T-cell (primary cell): Measurements from ENCODE around the gene CACNB2. TPM values are rescaled to one million over a fixed set of nuclear protein-coding genes. Genes with fewer than 3 reads are reported as not detected.

Experiments
- ATAC-seq, 4 experiments: fragments of 200-7000 bp in 3 of 4; fragments of 150-1000 bp in 1 of 4; cut with Tn5 transposase; replicated peaks in 1 of 4; 1 replicate in 3 of 4; 2 replicates in 1 of 4; pipeline ENCODE4 v1.10.0; 2021; ENCODE audit warnings: moderate library complexity in 3 of 4, mild to moderate bottlenecking in 2 of 4, moderate number of reproducible peaks in 1 of 4
- CTCF ChIA-PET, 2 donors: fragments of 300-600 bp; sonication (Branson Sonifier 250); formaldehyde crosslinking; loops; one replicate each; lab custom pipeline; 2022; ENCODE audit warnings: antibody characterized with exemption in 2 of 2; lab: Charles Lee
- POLR2A ChIA-PET, 2 donors: fragments of 300-600 bp; sonication (Branson Sonifier 250); formaldehyde crosslinking; loops; one replicate each; lab custom pipeline; 2022; ENCODE audit warnings: antibody characterized with exemption in 2 of 2; lab: Charles Lee
- DNase-seq, 35 experiments: peaks; one replicate each; pipeline versions ENCODE4 v3.0.0 to v3.0.0-alpha.2; 2013 to 2023
- H3K27ac ChIP-seq: one replicate; pipeline ENCODE4 v1.5.1; 2013; ENCODE audit warnings: low read length
- H3K27me3 ChIP-seq, 2 experiments: replicated peaks in 1 of 2; 1 replicate in 1 of 2; 2 replicates in 1 of 2; pipeline versions ENCODE4 v1.6.1 to v1.7.0; 2013; ENCODE audit warnings: low read length in 1 of 2, mixed read lengths in 1 of 2; ENCODE audit not compliant: control insufficient read depth in 2 of 2, insufficient read depth in 2 of 2; ENCODE audit errors: extremely low read depth in 1 of 2
- H3K36me3 ChIP-seq, 2 donors: 1 replicate in 1 of 2; 2 replicates in 1 of 2; pipeline versions ENCODE4 v1.6.1 to v1.7.0; 2013; ENCODE audit warnings: low read length in 1 of 2; ENCODE audit not compliant: control insufficient read depth in 2 of 2, insufficient read depth in 1 of 2; ENCODE audit errors: extremely low read depth in 1 of 2
- H3K4me1 ChIP-seq, 2 experiments: 1 replicate in 1 of 2; 2 replicates in 1 of 2; pipeline versions ENCODE4 v1.6.1 to v1.7.0; 2013; ENCODE audit warnings: low read length in 2 of 2, mixed read lengths in 1 of 2; ENCODE audit not compliant: insufficient read depth in 2 of 2, control insufficient read depth in 1 of 2; ENCODE audit errors: extremely low read depth in 1 of 2
- H3K4me3 ChIP-seq, 2 donors: 1 replicate in 1 of 2; 2 replicates in 1 of 2; pipeline versions ENCODE4 v1.5.1 to v1.7.0; 2013; ENCODE audit warnings: mild to moderate bottlenecking in 2 of 2, low read length in 1 of 2, moderate library complexity in 1 of 2; ENCODE audit not compliant: control insufficient read depth in 1 of 2; ENCODE audit errors: extremely low read depth in 1 of 2
- H3K9me3 ChIP-seq: 2 replicates; pipeline ENCODE4 v1.7.0; 2013
- H3K27ac Mint-ChIP-seq, 2 donors: one replicate each; pipeline ENCODE4 v1.8.0; 2020 to 2021; ENCODE audit warnings: mild to moderate bottlenecking in 2 of 2, mixed read lengths in 2 of 2
- H3K27me3 Mint-ChIP-seq, 2 donors: one replicate each; pipeline ENCODE4 v1.8.0; 2021 to 2022; ENCODE audit warnings: mixed read lengths in 2 of 2
- H3K36me3 Mint-ChIP-seq: one replicate; pipeline ENCODE4 v1.8.0; 2021; ENCODE audit warnings: mixed read lengths
- H3K4me1 Mint-ChIP-seq, 3 donors: one replicate each; pipeline ENCODE4 v1.8.0; 2020 to 2022; ENCODE audit warnings: mixed read lengths in 3 of 3, mild to moderate bottlenecking in 1 of 3
- H3K4me3 Mint-ChIP-seq, 3 donors: one replicate each; pipeline ENCODE4 v1.8.0; 2020 to 2022; ENCODE audit warnings: mild to moderate bottlenecking in 3 of 3, mixed read lengths in 3 of 3, moderate library complexity in 3 of 3
- H3K9me3 Mint-ChIP-seq, 3 donors: one replicate each; pipeline ENCODE4 v1.8.0; 2020 to 2022; ENCODE audit warnings: mixed read lengths in 3 of 3
- WGBS: methylation state at CpG from one replicate; pipeline ENCODE4 v1.1.5; 2013; ENCODE audit warnings: missing lambda C conversion rate; ENCODE audit not compliant: insufficient coverage; 5-methylcytosine and 5-hydroxymethylcytosine counted together
- total RNA-seq, 35 experiments: library from RNA in 6 of 35; stranded (reverse) in 6 of 35; fragments of 120-200 nt in 1 of 35; gene quantifications; one replicate each; pipeline versions ENCODE4 v1.2.1 to v1.2.4 and lab custom pipeline; 2013 to 2026

The CACNB2 gene
- total RNA-seq, 5 donors from 2014 or later (not counting 1 experiment from before 2014, with no cell fraction given), result not detected

GRCh38 chr10:18460032-18460431 is 319.8 kb downstream of the CACNB2 start:
- ATAC-seq (no peak), DNase-seq (no peak)
- no peak overlapping the region for H3K27ac ChIP-seq
- no peaks in the 10 kb centered on the region for H3K9me3 Mint-ChIP-seq
- no peak overlapping the region for H3K4me3 ChIP-seq
- H3K4me1 ChIP-seq, result no peaks in the 10 kb centered on the region
- peaks cover 3 to 6% of the 10 kb centered on the region in 2 donors for H3K27me3 Mint-ChIP-seq
- ChIA-PET CTCF (no interaction called here), POLR2A (no interaction called here)
- no peaks in the 10 kb centered on the region for H3K9me3 ChIP-seq
- no peak overlapping the region for H3K27ac Mint-ChIP-seq
- no peaks in the 10 kb centered on the region for H3K27me3 ChIP-seq
- H3K4me3 Mint-ChIP-seq, result no peak overlapping the region
- H3K36me3 ChIP-seq, result no peaks in the 10 kb centered on the region
- no peaks in the 10 kb centered on the region for H3K36me3 Mint-ChIP-seq
- no peaks in the 10 kb centered on the region for H3K4me1 Mint-ChIP-seq
- WGBS, result no CpG with 5 or more reads among the region's 2 CpGs

DNA sequence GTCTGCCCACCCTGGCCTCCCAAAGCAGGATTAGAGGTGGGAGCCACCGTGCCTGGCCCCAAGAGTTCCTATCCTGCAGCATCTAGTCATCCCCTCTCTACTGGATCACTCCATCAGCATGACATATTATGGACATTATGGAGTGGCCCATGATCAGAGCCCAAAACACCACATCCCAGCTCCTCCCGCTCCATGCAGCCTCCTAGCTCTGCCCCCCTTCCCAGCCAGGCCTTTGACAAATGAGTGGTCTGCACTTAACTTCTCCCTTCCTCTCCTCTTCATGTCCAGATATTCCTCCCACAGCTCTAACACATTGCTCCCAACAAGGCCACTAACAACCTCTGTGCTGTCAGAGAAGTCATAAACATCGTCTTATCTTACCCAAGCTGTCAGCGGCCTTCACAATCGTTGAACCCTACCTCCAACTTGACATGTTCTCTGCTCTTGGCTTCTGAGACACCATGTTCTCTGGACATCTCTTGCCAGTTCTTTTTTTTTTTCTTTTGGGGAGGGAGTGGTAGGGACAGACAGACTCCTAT is 323.5 kb downstream of the CACNB2 start:
- Mint-ChIP-seq H3K4me1 (no peaks in the 10 kb centered on the region), H3K9me3 (no peaks in the 10 kb centered on the region), H3K27me3 (peaks cover 3 to 6% of the 10 kb centered on the region in 2 donors), H3K27ac (no peak overlapping the region), H3K4me3 (no peak overlapping the region), H3K36me3 (no peaks in the 10 kb centered on the region)
- DNase-seq, result no peak
- Histone ChIP-seq H3K36me3 (no peaks in the 10 kb centered on the region), H3K27me3 (no peaks in the 10 kb centered on the region), H3K4me1 (no peaks in the 10 kb centered on the region), H3K27ac (no peak overlapping the region), H3K4me3 (no peak overlapping the region), H3K9me3 (no peaks in the 10 kb centered on the region)
- ATAC-seq, result no peak
- POLR2A ChIA-PET, result no interaction called here
- CTCF ChIA-PET, result no interaction called here
- WGBS, result 94% methylated on average over 2 of the region's 5 CpGs

GRCh38 chr10:18469125-18469524 is 328.9 kb downstream of the CACNB2 start:
- Histone ChIP-seq H3K27ac (no peak overlapping the region), H3K4me1 (no peaks in the 10 kb centered on the region), H3K27me3 (no peaks in the 10 kb centered on the region), H3K4me3 (no peak overlapping the region), H3K9me3 (no peaks in the 10 kb centered on the region), H3K36me3 (no peaks in the 10 kb centered on the region)
- no peak for ATAC-seq
- ChIA-PET POLR2A (no interaction called here), CTCF (no interaction called here)
- H3K4me3 Mint-ChIP-seq, result no peak overlapping the region
- peaks cover 0 to 6% (median 3%) of the 10 kb centered on the region in 3 donors for H3K4me1 Mint-ChIP-seq
- no peaks in the 10 kb centered on the region for H3K36me3 Mint-ChIP-seq
- no peak for DNase-seq
- H3K27ac Mint-ChIP-seq, result no peak overlapping the region
- peaks cover under 1 to 2% of the 10 kb centered on the region in 2 donors for H3K27me3 Mint-ChIP-seq
- no CpG with 5 or more reads among the region's 2 CpGs for WGBS
- H3K9me3 Mint-ChIP-seq, result no peaks in the 10 kb centered on the region

GRCh38 chr10:18472977-18473376 is 332.8 kb downstream of the CACNB2 start:
- Mint-ChIP-seq H3K36me3 (no peaks in the 10 kb centered on the region), H3K27ac (no peak overlapping the region), H3K4me3 (no peak overlapping the region), H3K4me1 (peaks cover 0 to 6% (median 3%) of the 10 kb centered on the region in 3 donors), H3K9me3 (no peaks in the 10 kb centered on the region), H3K27me3 (peaks cover 0 to 5% of the 10 kb centered on the region in 2 donors)
- ChIA-PET POLR2A (no interaction called here), CTCF (no interaction called here)
- Histone ChIP-seq H3K9me3 (no peaks in the 10 kb centered on the region), H3K27me3 (no peaks in the 10 kb centered on the region), H3K27ac (no peak overlapping the region), H3K4me1 (no peaks in the 10 kb centered on the region), H3K4me3 (no peak overlapping the region), H3K36me3 (no peaks in the 10 kb centered on the region)
- no peak for DNase-seq
- WGBS, result 100% methylated on average over 1 of the region's 5 CpGs
- no peak for ATAC-seq

DNA sequence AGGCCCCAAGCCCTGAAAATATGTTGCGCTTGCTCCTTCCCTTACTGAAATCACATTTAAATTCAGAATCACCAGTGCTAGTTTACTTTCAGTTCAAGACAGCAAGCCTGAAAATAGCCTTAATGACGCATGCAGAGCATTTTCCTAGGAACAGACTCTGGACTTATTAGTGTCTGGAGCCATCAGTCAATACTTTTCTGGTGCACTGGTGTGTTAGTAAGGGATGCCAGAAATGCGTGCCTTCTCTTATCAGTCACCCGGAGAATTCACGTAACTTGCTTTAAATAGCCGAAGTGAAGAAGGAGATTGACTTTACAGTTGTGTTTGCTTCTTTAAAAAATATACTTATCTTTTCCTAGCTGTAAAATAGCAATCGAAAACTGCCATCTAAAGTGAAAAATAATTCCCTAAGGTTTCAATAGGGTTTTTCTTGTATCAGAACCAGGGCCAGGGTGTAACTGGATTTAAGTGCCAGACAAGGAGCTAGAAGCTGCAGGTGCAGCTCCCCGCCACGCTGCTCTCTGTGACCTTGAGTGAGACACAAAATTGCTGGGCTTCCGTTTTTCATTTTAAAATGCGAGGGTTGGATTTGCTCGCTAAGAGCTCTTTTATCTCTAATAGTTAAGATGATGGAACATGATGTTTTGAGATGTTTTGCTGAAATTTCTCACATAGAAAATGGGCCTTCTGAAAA is 333.3 kb downstream of the CACNB2 start:
- H3K4me1 ChIP-seq, result no peaks in the 10 kb centered on the region
- H3K27ac Mint-ChIP-seq, result no peak overlapping the region
- ATAC-seq, result no peak
- ChIA-PET CTCF (interaction anchor here in 1 of 2 donors (0.6 kb wide), 1 partner anchor 108 kb away, joined by 3 read pairs; no protein-coding TSS in a partner anchor), POLR2A (no interaction called here)
- no peak overlapping the region for H3K4me3 Mint-ChIP-seq
- H3K36me3 ChIP-seq, result no peaks in the 10 kb centered on the region
- DNase-seq, result no peak
- H3K4me1 Mint-ChIP-seq, result peaks cover 0 to 6% (median 3%) of the 10 kb centered on the region in 3 donors
- peaks cover 0 to 5% of the 10 kb centered on the region in 2 donors for H3K27me3 Mint-ChIP-seq
- no peaks in the 10 kb centered on the region for H3K27me3 ChIP-seq
- no peak overlapping the region for H3K27ac ChIP-seq
- H3K9me3 Mint-ChIP-seq, result no peaks in the 10 kb centered on the region
- 95% methylated on average over 3 of the region's 12 CpGs for WGBS
- no peak overlapping the region for H3K4me3 ChIP-seq
- no peaks in the 10 kb centered on the region for H3K9me3 ChIP-seq
- no peaks in the 10 kb centered on the region for H3K36me3 Mint-ChIP-seq

- Histone ChIP-seq H3K4me1 (no peaks in the 10 kb centered on the region), H3K27ac (no peak overlapping the region), H3K36me3 (no peaks in the 10 kb centered on the region), H3K27me3 (no peaks in the 10 kb centered on the region), H3K4me3 (no peak overlapping the region), H3K9me3 (no peaks in the 10 kb centered on the region)
- no peak for DNase-seq
- no peak for ATAC-seq
- H3K4me3 Mint-ChIP-seq, result no peak overlapping the region
- no peaks in the 10 kb centered on the region for H3K36me3 Mint-ChIP-seq
- CTCF ChIA-PET, result interaction anchor here in 1 of 2 donors (0.6 kb wide), 1 partner anchor 108 kb away, joined by 3 read pairs; no protein-coding TSS in a partner anchor
- H3K27me3 Mint-ChIP-seq, result peaks cover 0 to 5% of the 10 kb centered on the region in 2 donors
- POLR2A ChIA-PET, result no interaction called here
- 90% methylated on average over 8 of the region's 8 CpGs for WGBS
- H3K27ac Mint-ChIP-seq, result no peak overlapping the region
- H3K4me1 Mint-ChIP-seq, result peaks cover 0 to 6% (median 3%) of the 10 kb centered on the region in 3 donors
- H3K9me3 Mint-ChIP-seq, result no peaks in the 10 kb centered on the region
These were observed 333.9 kb downstream of the CACNB2 start for GRCh38 chr10:18474118-18474455.
